HUES48 (cell line): ENCODE measurements around the gene SPI1.

Experiments used
- H3K27ac ChIP-seq: one replicate; pipeline ENCODE4 v1.7.0; 2013; ENCODE audit warnings: low read depth, low read length, inconsistent platforms
- H3K27me3 ChIP-seq: 2 replicates; pipeline ENCODE4 v1.6.1; 2013; ENCODE audit warnings: mild to moderate bottlenecking, low read length; ENCODE audit not compliant: control insufficient read depth, insufficient read depth
- H3K36me3 ChIP-seq: 2 replicates; pipeline ENCODE4 v1.6.1; 2013; ENCODE audit warnings: low read length; ENCODE audit not compliant: control insufficient read depth, insufficient read depth
- H3K4me1 ChIP-seq: 2 replicates; pipeline ENCODE4 v1.6.1; 2013; ENCODE audit warnings: mild to moderate bottlenecking, low read length; ENCODE audit not compliant: control insufficient read depth, insufficient read depth
- H3K4me3 ChIP-seq: 2 replicates; pipeline ENCODE4 v1.5.1; 2013; ENCODE audit warnings: mild to moderate bottlenecking, low read depth, low read length
- H3K9ac ChIP-seq: 2 replicates; pipeline ENCODE4 v1.6.1; 2013; ENCODE audit warnings: mild to moderate bottlenecking, low read depth, low read length, moderate library complexity
- H3K9me3 ChIP-seq: 2 replicates; pipeline ENCODE4 v1.6.1; 2013; ENCODE audit warnings: low read length; ENCODE audit not compliant: control insufficient read depth, insufficient read depth

SPI1 gene

DNA sequence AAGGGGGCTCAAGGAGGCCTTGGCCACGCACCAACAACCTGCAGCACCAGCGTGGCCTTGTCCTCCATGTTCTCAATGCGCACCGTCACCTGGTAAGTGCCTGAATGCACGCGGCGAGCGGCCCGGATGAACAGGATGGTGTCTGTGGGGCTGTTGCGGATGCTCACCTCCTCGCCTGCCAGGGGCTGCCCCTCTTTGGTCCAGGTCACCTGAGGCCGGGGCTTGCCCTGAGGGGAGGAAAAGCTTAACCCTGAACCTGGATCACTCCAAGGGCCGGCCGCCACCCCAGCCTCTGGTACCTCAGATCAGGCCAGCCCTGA is 44.9 kb downstream of the SPI1 start:
- Histone ChIP-seq H3K4me3 (no peak overlapping the region), H3K4me1 (no peaks in the 10 kb centered on the region), H3K36me3 (peaks cover 20% of the 10 kb centered on the region), H3K9ac (no peak overlapping the region), H3K9me3 (no peaks in the 10 kb centered on the region), H3K27me3 (no peaks in the 10 kb centered on the region), H3K27ac (no peak overlapping the region)

GRCh38 chr11:47332791-47333525 is 45.4 kb downstream of the SPI1 start:
- no peaks in the 10 kb centered on the region for H3K9me3 ChIP-seq
- H3K36me3 ChIP-seq, result peaks cover 26% of the 10 kb centered on the region
- no peaks in the 10 kb centered on the region for H3K4me1 ChIP-seq
- H3K27me3 ChIP-seq, result no peaks in the 10 kb centered on the region
- H3K9ac ChIP-seq, result no peak overlapping the region
- no peak overlapping the region for H3K27ac ChIP-seq
- H3K4me3 ChIP-seq, result no peak overlapping the region

- Histone ChIP-seq H3K36me3 (peaks cover 32% of the 10 kb centered on the region), H3K27ac (no peak overlapping the region), H3K27me3 (no peaks in the 10 kb centered on the region), H3K9me3 (no peaks in the 10 kb centered on the region), H3K4me3 (no peak overlapping the region), H3K9ac (no peak overlapping the region), H3K4me1 (no peaks in the 10 kb centered on the region)
These were observed 46.0 kb downstream of the SPI1 start for GRCh38 chr11:47332303-47332711.

DNA sequence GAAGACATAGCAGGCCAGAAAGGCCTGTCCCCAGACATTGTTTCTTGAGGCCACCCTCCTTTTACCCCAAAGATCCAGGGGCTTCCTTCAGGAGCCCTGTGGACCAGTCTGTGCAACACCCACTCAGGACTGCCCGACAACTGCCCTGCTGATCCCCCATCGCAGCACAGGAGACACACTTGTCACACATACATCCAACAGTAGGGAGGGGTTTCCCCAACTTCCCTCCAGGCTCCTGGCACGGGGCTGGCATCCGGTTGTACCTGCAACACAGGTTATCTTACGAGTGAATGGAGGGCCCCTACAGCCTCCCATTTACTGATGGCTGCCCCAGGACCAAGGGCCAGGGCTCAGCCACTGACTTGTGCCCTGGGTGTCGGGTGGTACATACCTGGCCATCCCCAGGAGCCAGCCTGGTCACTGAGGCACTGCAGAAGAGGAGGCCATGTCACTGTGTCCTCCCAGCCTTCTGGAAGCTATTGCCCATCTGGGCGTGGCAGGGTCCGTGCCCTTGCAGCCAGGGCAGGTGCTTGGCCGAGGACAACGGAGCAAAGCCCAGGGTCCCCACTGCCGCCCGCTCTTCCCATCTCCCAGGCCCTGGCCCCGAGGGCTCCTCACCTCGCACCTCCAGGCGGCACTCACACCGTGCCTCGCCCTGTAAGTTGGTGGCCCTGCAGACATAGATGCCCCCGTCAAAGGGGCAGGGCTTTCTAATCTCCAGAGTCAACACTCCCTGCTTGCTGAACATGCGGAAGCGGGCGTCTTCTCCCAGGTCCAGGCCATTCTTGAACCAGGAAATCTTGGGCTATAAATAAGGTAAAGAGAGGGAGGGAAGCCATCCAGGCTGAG is 46.7 kb downstream of the SPI1 start:
- Histone ChIP-seq H3K4me3 (no peak overlapping the region), H3K9me3 (no peaks in the 10 kb centered on the region), H3K4me1 (no peaks in the 10 kb centered on the region), H3K9ac (no peak overlapping the region), H3K27ac (no peak overlapping the region), H3K36me3 (peaks cover 38% of the 10 kb centered on the region), H3K27me3 (no peaks in the 10 kb centered on the region)

DNA sequence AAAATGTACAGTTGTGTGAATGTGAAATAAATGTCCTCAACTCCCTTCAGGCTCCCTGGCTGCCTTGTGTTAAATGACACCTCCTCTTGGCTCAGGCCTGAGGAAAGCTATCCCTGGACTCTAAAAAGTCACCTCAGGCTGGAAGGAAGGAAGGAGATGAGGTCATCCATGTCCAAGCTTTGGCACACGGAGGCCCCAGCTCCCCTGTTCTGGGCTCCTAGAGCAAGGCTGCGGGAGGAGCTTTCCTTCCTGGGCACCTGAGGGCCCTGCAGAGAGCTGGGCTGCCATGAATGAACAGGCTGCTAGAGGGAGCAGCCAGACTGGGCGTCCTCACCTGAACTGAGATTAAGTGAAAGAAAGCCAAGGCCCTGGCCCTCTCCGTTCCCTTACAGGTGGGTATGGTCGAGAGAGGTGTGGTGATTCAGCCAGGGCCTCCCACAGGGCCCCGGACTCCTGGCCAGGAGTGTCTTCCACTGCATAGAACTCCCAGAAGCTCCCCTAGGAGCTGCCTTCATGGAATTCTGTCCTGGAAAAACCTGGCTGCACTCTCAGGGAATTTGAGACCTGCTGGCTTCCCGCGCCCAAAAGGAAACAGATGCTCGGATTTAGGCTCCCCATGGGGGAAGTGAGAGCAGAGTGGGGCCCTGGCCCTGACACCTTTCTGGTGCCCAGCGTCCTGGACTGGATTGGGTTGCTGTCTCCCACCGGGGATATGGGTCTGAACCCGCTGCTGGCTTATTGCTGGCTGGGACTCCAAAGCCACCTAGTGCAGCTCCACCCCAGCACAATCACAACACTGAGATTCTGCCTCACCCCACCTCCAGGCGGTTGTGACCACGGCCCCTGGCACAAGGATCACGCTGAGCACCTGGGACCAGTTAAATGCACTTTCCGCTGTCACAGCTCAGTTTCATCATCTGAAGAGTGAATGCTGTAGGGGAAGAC is 48.1 kb downstream of the SPI1 start:
- peaks cover 52% of the 10 kb centered on the region for H3K36me3 ChIP-seq
- no peaks in the 10 kb centered on the region for H3K4me1 ChIP-seq
- no peaks in the 10 kb centered on the region for H3K9me3 ChIP-seq
- H3K27ac ChIP-seq, result no peak overlapping the region
- no peaks in the 10 kb centered on the region for H3K27me3 ChIP-seq
- H3K9ac ChIP-seq, result no peak overlapping the region
- no peak overlapping the region for H3K4me3 ChIP-seq

DNA sequence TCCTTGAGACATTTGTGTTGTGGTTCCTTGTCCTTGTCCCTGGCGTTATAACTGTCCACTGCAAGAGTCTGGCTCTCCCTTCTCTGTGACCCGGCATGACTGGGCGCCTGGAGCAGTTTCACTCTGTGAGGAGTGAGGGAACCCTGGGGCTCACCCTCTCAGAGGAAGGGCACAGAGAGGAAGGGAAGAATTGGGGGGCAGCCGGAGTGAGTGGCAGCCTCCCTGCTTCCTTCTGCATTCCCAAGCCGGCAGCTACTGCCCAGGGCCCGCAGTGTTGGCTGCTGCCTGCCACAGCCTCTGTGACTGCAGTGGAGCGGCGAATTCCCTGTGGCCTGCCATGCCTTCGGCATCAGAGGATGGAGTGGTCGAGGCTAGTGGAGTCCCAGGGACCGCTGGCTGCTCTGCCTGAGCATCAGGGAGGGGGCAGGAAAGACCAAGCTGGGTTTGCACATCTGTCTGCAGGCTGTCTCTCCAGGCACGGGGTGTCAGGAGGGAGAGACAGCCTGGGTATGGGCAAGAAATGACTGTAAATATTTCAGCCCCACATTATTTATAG is 48.8 kb downstream of the SPI1 start:
- no peak overlapping the region for H3K9ac ChIP-seq

GRCh38 chr11:47328449-47329390 is 49.6 kb downstream of the SPI1 start:
- Histone ChIP-seq H3K9me3 (no peaks in the 10 kb centered on the region), H3K4me3 (no peak overlapping the region), H3K27ac (no peak overlapping the region), H3K4me1 (no peaks in the 10 kb centered on the region), H3K36me3 (peaks cover 54% of the 10 kb centered on the region), H3K9ac (no peak overlapping the region), H3K27me3 (no peaks in the 10 kb centered on the region)

More for the DNA sequence above, 48.8 kb downstream of the SPI1 start:
- Histone ChIP-seq H3K27me3 (no peaks in the 10 kb centered on the region), H3K27ac (no peak overlapping the region), H3K36me3 (peaks cover 54% of the 10 kb centered on the region), H3K9me3 (no peaks in the 10 kb centered on the region), H3K4me3 (no peak overlapping the region), H3K4me1 (no peaks in the 10 kb centered on the region)

DNA sequence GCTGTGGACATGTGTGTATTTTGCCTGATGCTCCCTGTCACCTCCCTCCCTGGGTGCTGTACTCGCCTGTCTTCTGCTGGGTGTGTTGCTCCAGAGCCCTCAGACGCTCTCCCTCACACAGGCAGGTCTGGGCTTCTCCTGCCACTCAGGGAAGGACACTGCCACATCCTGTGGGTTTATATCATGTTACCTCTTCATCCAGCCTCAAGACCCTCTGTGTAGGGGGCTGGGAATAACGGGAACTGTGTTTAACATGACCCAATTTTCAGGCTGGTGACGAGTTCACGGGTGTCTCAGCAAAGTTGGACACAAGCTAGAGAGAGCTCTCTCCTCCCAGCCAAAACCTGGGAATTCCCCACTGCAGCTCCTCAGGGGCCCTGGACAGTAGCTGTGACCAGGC is 50.4 kb downstream of the SPI1 start:
- H3K9ac ChIP-seq, result no peak overlapping the region
- H3K4me1 ChIP-seq, result no peaks in the 10 kb centered on the region
- peaks cover 54% of the 10 kb centered on the region for H3K36me3 ChIP-seq
- no peak overlapping the region for H3K4me3 ChIP-seq
- no peaks in the 10 kb centered on the region for H3K27me3 ChIP-seq
- no peaks in the 10 kb centered on the region for H3K9me3 ChIP-seq
- no peak overlapping the region for H3K27ac ChIP-seq

GRCh38 chr11:47327025-47327424 is 51.3 kb downstream of the SPI1 start:
- no peaks in the 10 kb centered on the region for H3K27me3 ChIP-seq
- no peak overlapping the region for H3K27ac ChIP-seq
- H3K9me3 ChIP-seq, result no peaks in the 10 kb centered on the region
- peaks cover 57% of the 10 kb centered on the region for H3K36me3 ChIP-seq
- no peaks in the 10 kb centered on the region for H3K4me1 ChIP-seq
- no peak overlapping the region for H3K4me3 ChIP-seq
- H3K9ac ChIP-seq, result no peak overlapping the region

GRCh38 chr11:47326198-47326597 is 52.1 kb downstream of the SPI1 start:
- Histone ChIP-seq H3K9me3 (no peaks in the 10 kb centered on the region), H3K4me3 (no peak overlapping the region), H3K27ac (no peak overlapping the region), H3K4me1 (no peaks in the 10 kb centered on the region), H3K36me3 (peaks cover 65% of the 10 kb centered on the region), H3K9ac (no peak overlapping the region), H3K27me3 (no peaks in the 10 kb centered on the region)
